Suprapubic skin (tissue), 4 donors: ENCODE data around the gene HSD17B14. TPM values are rescaled to one million over a fixed set of nuclear protein-coding genes. Genes with fewer than 3 reads are reported as not detected.

ENCODE experiments used
- DNase-seq, 2 donors: peaks; one replicate each; pipeline ENCODE4 v3.0.0-alpha.2; 2019; ENCODE audit warnings: low spot score in 2 of 2
- H3K27ac ChIP-seq: fragments of 200-600 bp; sonication (generic); one replicate; pipeline ENCODE4 v1.5.1; 2019
- H3K27me3 ChIP-seq: fragments of 200-600 bp; sonication (generic); one replicate; pipeline ENCODE4 v1.5.1; 2019
- H3K36me3 ChIP-seq: fragments of 200-600 bp; sonication (generic); one replicate; pipeline ENCODE4 v1.5.1; 2019
- H3K4me1 ChIP-seq: fragments of 200-600 bp; sonication (generic); one replicate; pipeline ENCODE4 v1.5.1; 2019
- H3K4me3 ChIP-seq: fragments of 200-600 bp; sonication (generic); one replicate; pipeline ENCODE4 v1.5.1; 2019; ENCODE audit warnings: mild to moderate bottlenecking
- H3K9me3 ChIP-seq: fragments of 200-600 bp; sonication (generic); one replicate; pipeline ENCODE4 v1.5.1; 2019
- EP300 ChIP-seq: sonication (generic); formaldehyde crosslinking; IDR thresholded peaks from one replicate; pipeline ENCODE4 v1.6.1; 2017; ENCODE audit warnings: antibody characterized with exemption
- POLR2A ChIP-seq, 2 donors: fragments of 450-650 bp; IDR thresholded peaks; one replicate each; pipeline ENCODE4 v1.6.1; 2017; ENCODE audit warnings: antibody characterized with exemption in 2 of 2, mild to moderate bottlenecking in 2 of 2, moderate library complexity in 2 of 2
- POLR2AphosphoS5 ChIP-seq, 3 donors: sonication (generic); formaldehyde crosslinking; IDR thresholded peaks; one replicate each; pipeline ENCODE4 v1.6.1; 2017; ENCODE audit warnings: antibody characterized with exemption in 3 of 3
- WGBS: methylation state at CpG from one replicate; pipeline ENCODE4 v1.1.5; 2018; 5-methylcytosine and 5-hydroxymethylcytosine counted together
- total RNA-seq, 4 donors: library from RNA; depleted of rRNA; stranded (reverse); fragments of >200 nt; gene quantifications; one replicate each; pipeline ENCODE4 v1.1.0, GENCODE V29; 2016
- TF ChIP-seq, protein P1 (sequence below), 2 donors: fragments of 200-600 bp in 1 of 2; fragments of 450-650 bp in 1 of 2; sonication (generic) in 1 of 2; IDR thresholded peaks; one replicate each; pipeline ENCODE4 v1.5.1; 2016 to 2019; ENCODE audit warnings: antibody characterized with exemption in 2 of 2, mild to moderate bottlenecking in 1 of 2, moderate library complexity in 1 of 2

Gene HSD17B14
- total RNA-seq, 4 donors from 2014 or later = 2.5 to 3.4 (median 3.1) TPM

DNA sequence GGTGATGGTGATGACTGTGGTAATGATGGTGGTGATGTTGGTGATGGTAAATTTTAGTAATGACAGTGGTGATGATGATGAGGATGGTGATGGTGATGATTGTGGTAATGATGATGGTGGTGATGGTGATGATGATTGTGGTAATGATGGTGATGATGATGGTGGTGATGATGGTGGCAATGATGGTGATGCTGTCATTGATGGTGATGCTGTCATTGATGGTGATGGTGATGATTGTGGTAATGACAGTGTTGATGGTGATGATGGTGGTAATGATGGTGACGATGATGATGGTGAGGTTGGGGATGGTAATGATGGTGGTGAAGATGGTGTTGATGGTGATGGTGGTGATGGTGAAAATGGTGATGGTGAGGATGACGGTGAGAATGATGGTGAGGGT, 13.8 kb downstream of the HSD17B14 start:
- no peak for DNase-seq
- no peaks in the 10 kb centered on the region for H3K27me3 ChIP-seq
- 92% methylated on average over 2 of the region's 2 CpGs for WGBS

DNA sequence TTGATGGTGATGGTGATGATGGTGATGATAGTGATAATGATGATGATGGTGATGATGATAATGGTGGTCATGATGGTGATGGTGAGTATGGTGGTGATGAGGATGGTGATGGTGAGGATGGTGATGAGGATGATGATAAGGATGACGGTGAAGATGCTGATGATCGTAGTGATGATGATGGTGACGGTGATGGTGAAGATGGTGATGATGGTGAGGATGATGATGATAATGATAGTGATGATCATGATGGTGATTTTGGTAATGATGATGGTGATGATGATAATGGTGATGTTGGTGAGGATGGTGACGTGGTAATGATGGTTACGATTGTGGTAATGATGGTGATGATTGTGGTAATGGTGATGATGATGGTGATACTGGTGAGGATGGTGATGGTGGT, 14.7 kb downstream of the HSD17B14 start:
- no peak overlapping the region for H3K27ac ChIP-seq
- H3K9me3 ChIP-seq = no peaks in the 10 kb centered on the region
- H3K4me1 ChIP-seq = peaks cover 17% of the 10 kb centered on the region
- no peak for TF ChIP-seq POLR2A (IDR thresholded peaks at IDR 0.05)
- WGBS = 84% methylated on average over 5 of the region's 5 CpGs
- no peak for DNase-seq
- H3K27me3 ChIP-seq = no peaks in the 10 kb centered on the region
- no peak overlapping the region for H3K4me3 ChIP-seq
- no peaks in the 10 kb centered on the region for H3K36me3 ChIP-seq

More for the DNA sequence above, 13.8 kb downstream of the HSD17B14 start:
- Histone ChIP-seq H3K4me3 (no peak overlapping the region), H3K36me3 (peaks cover 3% of the 10 kb centered on the region), H3K9me3 (no peaks in the 10 kb centered on the region), H3K4me1 (peaks cover 17% of the 10 kb centered on the region), H3K27ac (no peak overlapping the region)
- TF ChIP-seq EP300 (no peak), POLR2A (IDR thresholded peaks at IDR 0.05) (no peak), POLR2AphosphoS5 (IDR thresholded peaks at IDR 0.05) (no peak)
- TF ChIP-seq, protein P1, sequence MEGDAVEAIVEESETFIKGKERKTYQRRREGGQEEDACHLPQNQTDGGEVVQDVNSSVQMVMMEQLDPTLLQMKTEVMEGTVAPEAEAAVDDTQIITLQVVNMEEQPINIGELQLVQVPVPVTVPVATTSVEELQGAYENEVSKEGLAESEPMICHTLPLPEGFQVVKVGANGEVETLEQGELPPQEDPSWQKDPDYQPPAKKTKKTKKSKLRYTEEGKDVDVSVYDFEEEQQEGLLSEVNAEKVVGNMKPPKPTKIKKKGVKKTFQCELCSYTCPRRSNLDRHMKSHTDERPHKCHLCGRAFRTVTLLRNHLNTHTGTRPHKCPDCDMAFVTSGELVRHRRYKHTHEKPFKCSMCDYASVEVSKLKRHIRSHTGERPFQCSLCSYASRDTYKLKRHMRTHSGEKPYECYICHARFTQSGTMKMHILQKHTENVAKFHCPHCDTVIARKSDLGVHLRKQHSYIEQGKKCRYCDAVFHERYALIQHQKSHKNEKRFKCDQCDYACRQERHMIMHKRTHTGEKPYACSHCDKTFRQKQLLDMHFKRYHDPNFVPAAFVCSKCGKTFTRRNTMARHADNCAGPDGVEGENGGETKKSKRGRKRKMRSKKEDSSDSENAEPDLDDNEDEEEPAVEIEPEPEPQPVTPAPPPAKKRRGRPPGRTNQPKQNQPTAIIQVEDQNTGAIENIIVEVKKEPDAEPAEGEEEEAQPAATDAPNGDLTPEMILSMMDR (IDR thresholded peaks at IDR 0.05) = no peak

DNA sequence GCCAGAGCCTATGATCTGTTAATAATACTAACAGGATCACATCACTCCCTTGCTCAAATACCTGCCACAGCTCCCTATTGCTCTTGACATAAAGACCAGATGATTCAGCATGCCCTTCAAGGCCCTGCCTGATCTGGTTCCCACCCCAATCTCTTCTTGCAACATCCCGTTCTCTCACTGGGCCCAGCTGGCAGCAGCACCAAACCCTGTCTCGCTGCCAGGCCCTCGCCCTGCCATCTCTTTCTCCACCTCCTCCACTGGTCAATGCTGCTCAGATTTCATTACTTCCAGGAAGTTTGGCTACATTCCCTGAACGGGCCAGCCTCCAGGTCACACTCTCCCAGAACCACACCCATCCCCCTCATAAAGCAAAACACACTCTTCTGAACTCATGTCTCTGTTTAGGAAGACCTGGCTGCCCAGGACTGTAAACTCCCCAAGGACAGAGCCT, 16.9 kb downstream of the HSD17B14 start:
- Histone ChIP-seq H3K27ac (peak overlapping the region; percentile 51), H3K9me3 (no peaks in the 10 kb centered on the region), H3K27me3 (no peaks in the 10 kb centered on the region), H3K36me3 (no peaks in the 10 kb centered on the region), H3K4me3 (no peak overlapping the region), H3K4me1 (peaks cover 22% of the 10 kb centered on the region)
- peak; percentile 93 to 96 for DNase-seq
- TF ChIP-seq POLR2AphosphoS5 (IDR thresholded peaks at IDR 0.05) (peak in 1 of 3 donors; percentile 89), POLR2A (IDR thresholded peaks at IDR 0.05) (no peak)
- WGBS = 14% methylated on average over 4 of the region's 4 CpGs

DNA sequence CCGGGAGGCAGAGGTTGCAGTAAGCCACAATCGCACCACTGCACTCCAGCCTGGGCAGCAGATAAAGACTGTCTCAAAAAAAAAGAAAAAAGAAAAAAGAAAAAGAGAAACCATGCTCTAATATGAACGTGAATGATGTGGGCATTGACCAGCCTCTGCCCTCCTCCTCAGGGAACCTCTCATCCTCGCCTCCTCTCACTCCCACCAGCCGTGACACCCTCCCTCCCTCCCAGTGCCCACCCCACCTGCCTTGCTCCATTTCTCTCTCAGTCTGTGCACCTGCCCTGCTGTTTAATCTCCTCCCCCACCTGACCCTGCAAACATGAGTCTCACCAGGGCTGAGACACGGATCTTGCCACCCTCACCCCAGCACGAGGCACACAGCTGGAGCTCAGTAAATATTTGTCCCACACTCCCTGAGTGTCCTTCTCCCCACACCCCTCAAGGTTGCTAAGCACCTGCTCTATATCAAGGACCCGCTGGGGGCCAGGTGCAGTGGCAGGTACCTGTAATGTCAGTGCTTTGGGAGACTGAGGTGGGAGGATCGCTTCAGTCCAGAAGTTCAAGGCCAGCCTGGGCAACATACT, 18.0 kb downstream of the HSD17B14 start:
- no peak for TF ChIP-seq POLR2AphosphoS5 (IDR thresholded peaks at IDR 0.05)
- TF ChIP-seq EP300 = no peak
- TF ChIP-seq, protein P1 (IDR thresholded peaks at IDR 0.05) = no peak
- H3K4me1 ChIP-seq = peaks cover 22% of the 10 kb centered on the region
- H3K4me3 ChIP-seq = no peak overlapping the region
- no peaks in the 10 kb centered on the region for H3K36me3 ChIP-seq
- peak overlapping the region; percentile 51 for H3K27ac ChIP-seq
- H3K9me3 ChIP-seq = no peaks in the 10 kb centered on the region
- no peaks in the 10 kb centered on the region for H3K27me3 ChIP-seq
- WGBS = 78% methylated on average over 9 of the region's 9 CpGs
- no peak for DNase-seq

DNA sequence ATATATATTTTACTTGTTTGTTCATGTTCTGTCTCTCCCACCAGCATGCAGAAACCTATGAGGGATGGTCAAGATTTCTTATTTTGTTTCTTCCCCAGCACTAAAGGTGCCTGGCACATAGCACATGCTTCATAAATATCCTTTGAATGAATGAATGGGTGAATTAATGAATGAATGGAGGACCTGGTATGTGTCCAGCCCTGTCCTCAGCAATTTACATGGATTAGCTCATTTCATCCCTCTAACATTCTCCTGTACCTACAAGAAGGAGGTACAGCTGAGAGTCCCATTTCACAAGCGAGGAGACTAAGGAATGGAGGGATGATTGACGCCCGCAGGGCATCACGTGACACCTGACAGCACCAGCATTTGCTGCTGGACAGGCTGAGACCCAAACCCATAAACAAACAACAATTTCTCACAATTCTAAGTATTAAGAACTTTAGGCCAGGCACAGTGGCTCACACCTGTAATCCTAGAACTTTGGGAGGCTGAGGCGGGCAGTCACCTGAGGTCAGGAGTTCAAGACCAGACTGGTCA, 18.6 kb downstream of the HSD17B14 start:
- Histone ChIP-seq H3K27ac (no peak overlapping the region), H3K36me3 (no peaks in the 10 kb centered on the region), H3K4me3 (no peak overlapping the region), H3K9me3 (no peaks in the 10 kb centered on the region), H3K4me1 (peaks cover 26% of the 10 kb centered on the region), H3K27me3 (no peaks in the 10 kb centered on the region)
- TF ChIP-seq POLR2AphosphoS5 (IDR thresholded peaks at IDR 0.05) (no peak), POLR2A (IDR thresholded peaks at IDR 0.05) (no peak)
- TF ChIP-seq, protein P1 (IDR thresholded peaks at IDR 0.05) = no peak
- no peak for DNase-seq
- WGBS = 88% methylated on average over 5 of the region's 5 CpGs

DNA sequence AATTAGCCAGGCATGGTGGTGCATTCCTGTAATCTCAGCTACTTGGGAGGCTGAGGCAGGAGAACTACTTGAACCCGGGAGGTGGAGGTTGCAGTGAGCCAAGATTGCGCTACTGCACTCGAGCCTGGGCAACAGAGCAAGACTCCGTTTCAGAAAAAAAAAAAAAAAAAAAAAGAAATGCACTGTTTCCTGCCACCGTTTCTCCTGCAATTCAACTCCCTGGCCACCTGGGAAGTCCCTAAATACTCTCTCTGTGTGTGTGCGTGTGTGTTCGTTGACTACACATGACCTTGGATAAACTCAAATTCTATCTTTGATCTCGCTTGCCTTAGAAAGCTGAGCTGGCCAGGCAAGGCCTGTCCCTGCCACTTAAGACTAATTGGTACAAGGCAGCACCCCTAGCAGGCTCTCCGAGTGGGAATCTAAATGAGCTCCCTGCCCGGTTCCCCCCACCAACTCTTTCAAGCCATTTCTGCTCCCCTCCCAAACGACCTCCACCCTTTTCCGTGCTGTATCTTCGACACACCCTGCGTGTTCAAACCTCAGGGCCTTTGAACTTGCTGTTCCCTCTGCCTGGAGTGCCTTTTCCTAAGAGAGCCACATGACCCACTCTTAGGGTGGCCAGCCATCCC, 20.3 kb downstream of the HSD17B14 start:
- no peaks in the 10 kb centered on the region for H3K36me3 ChIP-seq
- TF ChIP-seq EP300 = no peak
- TF ChIP-seq, protein P1 (IDR thresholded peaks at IDR 0.05) = no peak
- no peak for TF ChIP-seq POLR2AphosphoS5 (IDR thresholded peaks at IDR 0.05)
- no peak for TF ChIP-seq POLR2A (IDR thresholded peaks at IDR 0.05)
- no peak overlapping the region for H3K27ac ChIP-seq
- no peaks in the 10 kb centered on the region for H3K9me3 ChIP-seq
- WGBS = 35% methylated on average over 14 of the region's 14 CpGs
- H3K4me3 ChIP-seq = no peak overlapping the region
- H3K27me3 ChIP-seq = no peaks in the 10 kb centered on the region
- no peak for DNase-seq
- H3K4me1 ChIP-seq = peaks cover 41% of the 10 kb centered on the region
